AG09309 (cell line): ENCODE measurements around the gene SLC35G1.

Experiments
- DNase-seq: peaks from one replicate; pipeline ENCODE4 v3.0.0-alpha.2; 2010; ENCODE audit warnings: low read depth
- H3K4me3 ChIP-seq: 2 replicates; pipeline ENCODE4 v1.5.1; 2011; ENCODE audit warnings: mild to moderate bottlenecking, low read depth, low read length, moderate library complexity; ENCODE audit not compliant: control insufficient read depth
- CTCF ChIP-seq: IDR thresholded peaks from 2 replicates; pipeline ENCODE4 v1.5.1; 2011; ENCODE audit warnings: mild to moderate bottlenecking, low read depth, low read length, inconsistent platforms; ENCODE audit not compliant: insufficient read depth, control insufficient read depth; ENCODE audit errors: missing control alignments

SLC35G1 gene

DNA sequence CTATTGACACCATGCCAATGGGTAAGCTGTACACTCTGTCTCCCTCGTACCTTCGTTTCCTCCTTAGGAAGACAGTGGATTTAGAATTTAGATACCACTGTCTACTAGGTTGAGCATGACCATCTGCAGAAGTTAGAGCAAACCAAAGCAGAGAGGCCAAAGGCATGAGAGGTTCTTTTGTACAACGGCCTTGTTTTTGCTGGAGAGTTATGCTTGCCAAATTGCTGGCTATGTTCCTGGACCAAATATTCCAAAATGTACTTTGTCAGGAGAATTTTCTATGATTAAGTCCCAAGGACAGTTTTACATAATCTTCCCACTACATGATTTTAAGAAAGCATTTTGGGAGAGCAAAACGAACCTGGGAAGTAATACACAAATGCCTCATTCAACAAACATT is 52.0 kb downstream of the SLC35G1 start:
- no peak overlapping the region for H3K4me3 ChIP-seq
- DNase-seq: no peak
- TF ChIP-seq CTCF: no peak

DNA sequence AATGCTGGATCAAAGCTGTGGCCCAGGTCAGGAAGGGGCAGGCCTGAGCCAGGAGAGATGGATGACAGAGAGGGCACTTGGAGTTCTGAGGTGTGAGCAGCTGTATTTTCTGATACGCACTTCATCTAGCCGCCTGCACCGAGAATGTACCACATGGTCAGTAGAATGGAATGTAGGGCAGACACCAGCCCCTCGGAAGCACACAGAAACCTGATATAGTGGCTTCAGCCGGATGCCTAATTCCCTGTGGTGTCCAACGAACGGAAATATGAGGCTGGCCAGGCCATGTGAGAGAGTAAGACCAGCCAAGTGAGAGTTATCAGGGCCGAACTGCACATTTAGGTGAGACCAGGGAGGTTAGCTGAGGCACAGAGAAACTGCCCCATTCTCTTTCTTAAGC is 53.3 kb downstream of the SLC35G1 start:
- H3K4me3 ChIP-seq: no peak overlapping the region
- no peak for TF ChIP-seq CTCF
- peak; percentile 27 for DNase-seq

- no peak for TF ChIP-seq CTCF
- DNase-seq: no peak
- no peak overlapping the region for H3K4me3 ChIP-seq
These were observed 53.7 kb downstream of the SLC35G1 start for GRCh38 chr10:93947524-93947923.

DNA sequence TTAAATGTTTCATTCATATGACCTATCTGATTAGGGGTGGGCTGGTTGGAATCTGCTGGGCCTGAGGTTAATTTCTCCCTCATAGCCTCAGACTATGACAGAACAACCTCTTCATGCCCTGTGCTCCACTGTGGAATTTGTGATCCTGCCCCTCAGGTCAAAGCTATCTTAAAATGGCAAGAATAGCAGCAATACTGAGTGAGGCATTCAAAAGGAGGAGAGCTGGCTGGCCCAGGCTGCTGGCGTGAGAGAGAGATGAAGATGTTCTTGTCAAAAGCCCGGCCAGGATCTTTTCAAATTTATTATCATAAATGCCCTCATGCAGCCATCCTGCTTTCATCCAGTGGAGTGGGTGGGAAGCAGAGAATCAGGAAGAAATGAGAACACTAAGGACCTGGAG is 58.1 kb downstream of the SLC35G1 start:
- DNase-seq: no peak
- TF ChIP-seq CTCF: no peak

More for the DNA sequence above, 58.1 kb downstream of the SLC35G1 start:
- no peak overlapping the region for H3K4me3 ChIP-seq
